ENCODE results near the gene FLNB.

FLNB gene

DNA sequence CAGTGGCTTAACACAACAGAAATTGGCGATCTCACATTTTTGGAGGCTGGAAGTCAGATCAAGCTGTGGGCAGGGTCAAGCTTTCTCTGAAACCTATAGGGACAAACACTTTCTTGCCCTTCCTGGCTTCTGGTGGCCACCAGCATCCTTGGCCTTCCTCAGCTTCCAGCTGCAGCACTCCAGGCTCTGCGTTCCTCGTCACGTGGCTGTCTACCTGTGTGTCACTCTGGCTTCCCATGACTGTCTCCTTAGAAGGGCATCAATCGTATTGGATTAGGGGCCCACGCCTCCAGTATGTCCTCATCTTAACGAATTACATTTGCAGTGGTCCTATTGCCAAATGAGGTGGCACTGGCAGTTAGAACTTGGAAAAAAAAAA, 176.7 kb downstream of the FLNB start:
- H3K4me3 ChIP-seq (ENCODE audit: control insufficient read depth, low read depth, low read length) = no peak overlapping the region
- DNase-seq (ENCODE audit: low read depth) = no peak
- TF ChIP-seq, protein P1, sequence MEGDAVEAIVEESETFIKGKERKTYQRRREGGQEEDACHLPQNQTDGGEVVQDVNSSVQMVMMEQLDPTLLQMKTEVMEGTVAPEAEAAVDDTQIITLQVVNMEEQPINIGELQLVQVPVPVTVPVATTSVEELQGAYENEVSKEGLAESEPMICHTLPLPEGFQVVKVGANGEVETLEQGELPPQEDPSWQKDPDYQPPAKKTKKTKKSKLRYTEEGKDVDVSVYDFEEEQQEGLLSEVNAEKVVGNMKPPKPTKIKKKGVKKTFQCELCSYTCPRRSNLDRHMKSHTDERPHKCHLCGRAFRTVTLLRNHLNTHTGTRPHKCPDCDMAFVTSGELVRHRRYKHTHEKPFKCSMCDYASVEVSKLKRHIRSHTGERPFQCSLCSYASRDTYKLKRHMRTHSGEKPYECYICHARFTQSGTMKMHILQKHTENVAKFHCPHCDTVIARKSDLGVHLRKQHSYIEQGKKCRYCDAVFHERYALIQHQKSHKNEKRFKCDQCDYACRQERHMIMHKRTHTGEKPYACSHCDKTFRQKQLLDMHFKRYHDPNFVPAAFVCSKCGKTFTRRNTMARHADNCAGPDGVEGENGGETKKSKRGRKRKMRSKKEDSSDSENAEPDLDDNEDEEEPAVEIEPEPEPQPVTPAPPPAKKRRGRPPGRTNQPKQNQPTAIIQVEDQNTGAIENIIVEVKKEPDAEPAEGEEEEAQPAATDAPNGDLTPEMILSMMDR (IDR thresholded peaks at IDR 0.05; ENCODE audit: control insufficient read depth, insufficient read depth, low read depth, low read length, missing control alignments) = no peak

DNA sequence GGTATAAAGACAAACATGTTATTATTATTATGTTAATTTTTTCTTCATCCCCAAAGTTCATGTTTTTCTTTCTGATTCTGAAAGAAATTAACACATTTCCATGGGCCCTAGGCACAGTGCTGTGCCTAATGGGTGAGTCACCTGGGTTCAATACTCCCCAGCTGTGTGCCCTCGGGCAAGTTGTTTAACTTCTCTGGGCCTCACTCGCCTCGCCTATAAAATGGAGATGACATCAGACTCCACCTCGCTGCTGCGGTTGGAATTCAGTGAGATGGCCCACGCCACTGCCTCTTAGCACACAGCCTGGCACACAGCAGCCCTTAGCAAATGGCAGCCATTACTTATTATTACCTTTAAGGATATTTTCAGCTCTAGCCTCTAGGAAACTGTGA, 179.9 kb downstream of the FLNB start:
- H3K4me3 ChIP-seq (ENCODE audit: control insufficient read depth, low read depth, low read length) = no peak overlapping the region
- TF ChIP-seq, protein P1 (IDR thresholded peaks at IDR 0.05; ENCODE audit: control insufficient read depth, insufficient read depth, low read depth, low read length, missing control alignments) = no peak
- no peak for DNase-seq (ENCODE audit: low read depth)

DNA sequence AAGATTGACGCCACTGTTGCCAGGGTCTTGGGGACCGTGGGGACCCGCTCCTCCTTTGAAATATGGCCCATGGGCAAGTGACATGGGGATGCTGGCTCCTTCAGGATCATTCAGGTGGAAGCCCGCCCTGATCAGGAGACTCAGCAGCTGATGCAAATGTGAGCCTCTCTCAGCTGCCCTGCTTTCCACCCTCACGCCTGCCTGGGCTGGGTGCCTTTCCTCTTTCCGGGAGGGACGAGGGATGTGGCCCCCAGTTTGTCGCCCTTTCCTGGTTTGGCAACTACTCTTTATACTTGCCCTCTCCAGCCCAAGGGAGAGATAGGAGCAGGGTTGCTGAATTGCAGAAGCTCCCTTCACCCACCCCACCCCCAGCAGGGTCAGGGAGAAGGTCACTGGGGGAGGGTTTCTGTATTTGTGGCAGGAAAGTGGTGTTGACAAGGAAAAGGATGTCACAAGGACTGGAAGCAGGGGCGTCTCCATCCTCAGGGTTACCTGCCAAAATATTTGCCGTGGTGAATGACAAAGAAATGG, 180.8 kb downstream of the FLNB start:
- no peak for DNase-seq (ENCODE audit: low read depth)
- TF ChIP-seq, protein P1 (IDR thresholded peaks at IDR 0.05; ENCODE audit: control insufficient read depth, insufficient read depth, low read depth, low read length, missing control alignments) = no peak
- no peak overlapping the region for H3K4me3 ChIP-seq (ENCODE audit: control insufficient read depth, low read depth, low read length)

DNA sequence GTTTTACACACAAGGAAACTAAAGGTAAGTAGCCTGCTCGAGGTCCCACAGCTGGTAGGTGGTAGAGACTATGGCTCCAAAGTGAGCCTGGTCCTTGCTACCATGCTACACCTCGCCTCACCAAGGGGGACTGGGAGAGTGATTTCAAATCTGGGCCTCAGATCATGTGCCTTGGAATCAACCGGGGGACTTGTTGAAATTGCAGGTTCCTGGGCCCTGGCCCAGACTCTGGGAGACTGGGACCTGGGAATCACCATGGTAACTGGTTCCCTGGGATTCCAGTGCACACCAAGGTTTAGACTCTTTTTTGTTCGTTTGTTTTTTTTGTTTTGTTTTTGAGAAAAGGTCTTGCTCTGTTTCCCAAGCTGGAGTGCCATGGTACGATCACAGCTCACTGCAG, 181.5 kb downstream of the FLNB start:
- DNase-seq (ENCODE audit: low read depth) = no peak
- H3K4me3 ChIP-seq (ENCODE audit: control insufficient read depth, low read depth, low read length) = no peak overlapping the region
- TF ChIP-seq, protein P1 (IDR thresholded peaks at IDR 0.05; ENCODE audit: control insufficient read depth, insufficient read depth, low read depth, low read length, missing control alignments) = no peak

DNA sequence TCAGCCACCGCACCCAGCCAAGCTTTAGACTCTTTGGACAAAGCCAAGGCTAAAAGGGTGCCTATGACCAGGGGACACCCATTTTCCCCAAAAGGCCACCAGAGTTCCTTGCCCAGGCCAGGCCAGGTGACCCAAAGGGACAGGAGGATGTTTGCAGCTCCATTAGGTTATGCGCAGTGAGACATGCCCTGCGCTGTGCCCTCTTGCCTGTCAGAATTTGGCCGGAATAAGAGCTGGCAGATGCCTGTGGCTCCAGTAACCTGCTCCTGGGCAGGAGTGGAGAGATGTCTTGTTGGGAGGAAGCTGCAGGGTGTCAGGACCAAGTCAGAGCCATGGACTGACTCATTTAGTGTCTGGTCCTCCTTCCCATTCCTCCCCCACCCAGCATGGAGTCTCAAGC, 182.1 kb downstream of the FLNB start:
- H3K4me3 ChIP-seq (ENCODE audit: control insufficient read depth, low read depth, low read length) = no peak overlapping the region
- no peak for DNase-seq (ENCODE audit: low read depth)

DNA sequence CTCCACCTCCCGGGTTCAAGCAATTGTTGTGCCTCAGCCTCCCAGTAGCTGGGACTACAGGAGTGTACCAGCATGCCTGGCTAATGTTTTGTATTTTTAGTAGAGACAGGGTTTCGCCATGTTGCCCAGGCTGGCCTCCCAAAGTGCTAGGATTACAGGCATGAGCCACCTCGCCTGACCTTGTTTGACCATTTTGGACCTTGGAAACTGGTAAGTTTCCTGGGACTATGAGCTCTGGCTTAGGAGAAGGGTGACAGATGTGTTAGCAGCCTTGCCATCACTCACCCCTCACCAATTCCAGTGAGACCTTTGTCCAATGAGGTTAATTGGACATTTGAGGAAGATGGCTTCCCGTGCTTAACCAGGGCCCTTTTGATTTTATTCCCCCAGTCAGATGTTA, 182.7 kb downstream of the FLNB start:
- no peak for DNase-seq (ENCODE audit: low read depth)
- TF ChIP-seq, protein P1 (IDR thresholded peaks at IDR 0.05; ENCODE audit: control insufficient read depth, insufficient read depth, low read depth, low read length, missing control alignments) = no peak

More for the DNA sequence above, 182.1 kb downstream of the FLNB start:
- TF ChIP-seq, protein P1 (IDR thresholded peaks at IDR 0.05; ENCODE audit: control insufficient read depth, insufficient read depth, low read depth, low read length, missing control alignments) = no peak

More for the DNA sequence above, 182.7 kb downstream of the FLNB start:
- no peak overlapping the region for H3K4me3 ChIP-seq (ENCODE audit: control insufficient read depth, low read depth, low read length)

Measured in AG09309 (cell line).